PC-3 (cell line): Measurements from ENCODE around the gene PRPF39. TPM values are rescaled to one million over a fixed set of nuclear protein-coding genes. Genes with fewer than 3 reads are reported as not detected.

Source experiments
- ATAC-seq: fragments of 200-7000 bp; cut with Tn5 transposase; 2 replicates; pipeline ENCODE4 v1.9.1; 2020; ENCODE audit warnings: mild to moderate bottlenecking, moderate library complexity
- BruUV-seq: library from RNA; stranded (reverse); fragments of 400-500 nt; replicated peaks from 2 replicates; lab custom pipeline; 2021; lab: Mats Ljungman, UMichigan
- CTCF ChIA-PET: fragments of 300-600 bp; sonication (Branson Sonifier 250); formaldehyde crosslinking; loops from one replicate; lab custom pipeline; 2022; ENCODE audit warnings: antibody characterized with exemption; lab: Charles Lee
- POLR2A ChIA-PET: fragments of 300-600 bp; sonication (Branson Sonifier 250); formaldehyde crosslinking; loops from one replicate; lab custom pipeline; 2022; ENCODE audit warnings: antibody characterized with exemption; ENCODE audit not compliant: unreplicated experiment; lab: Charles Lee
- DNase-seq: peaks from one replicate; pipeline ENCODE4 v3.0.0-alpha.2; 2015
- H2AFZ ChIP-seq: fragments of 300-600 bp; sonication (generic); 2 replicates; pipeline ENCODE4 v1.6.0; 2016; ENCODE audit warnings: antibody characterized with exemption, low read length
- H3F3A ChIP-seq: fragments of 300-600 bp; sonication (generic); one replicate; pipeline ENCODE4 v1.6.0; 2017; ENCODE audit warnings: antibody characterized with exemption, low read length, control low read depth, mild to moderate bottlenecking; ENCODE audit not compliant: unreplicated experiment
- H3K27ac ChIP-seq: fragments of 300-600 bp; sonication (generic); 2 replicates; pipeline ENCODE4 v1.5.1; 2016; ENCODE audit warnings: mild to moderate bottlenecking, low read length
- H3K27me3 ChIP-seq: fragments of 300-600 bp; sonication (generic); 2 replicates; pipeline ENCODE4 v1.6.1; 2016; ENCODE audit warnings: low read length, mixed read lengths
- H3K36me3 ChIP-seq: fragments of 300-600 bp; sonication (generic); 2 replicates; pipeline ENCODE4 v1.6.1; 2016; ENCODE audit warnings: low read depth, mixed run types, low read length, mixed read lengths
- H3K4me1 ChIP-seq: fragments of 300-600 bp; sonication (generic); 2 replicates; pipeline ENCODE4 v1.5.1; 2016; ENCODE audit warnings: low read length; ENCODE audit not compliant: insufficient read depth
- H3K4me2 ChIP-seq: fragments of 300-600 bp; sonication (generic); 2 replicates; pipeline ENCODE4 v1.6.0; 2016; ENCODE audit warnings: low read length
- H3K4me3 ChIP-seq: fragments of 300-600 bp; sonication (generic); 2 replicates; pipeline ENCODE4 v1.5.1; 2016; ENCODE audit warnings: mild to moderate bottlenecking, low read length, mixed read lengths
- H3K79me2 ChIP-seq: fragments of 300-600 bp; sonication (generic); 2 replicates; pipeline ENCODE4 v1.6.1; 2017; ENCODE audit warnings: low read length, mixed read lengths
- H3K9ac ChIP-seq: fragments of 300-600 bp; sonication (generic); 2 replicates; pipeline ENCODE4 v1.6.0; 2016; ENCODE audit warnings: mild to moderate bottlenecking, low read length
- H3K9me2 ChIP-seq: fragments of 300-600 bp; sonication (generic); replicated peaks from 2 replicates; pipeline ENCODE4 v1.6.1; 2016; ENCODE audit warnings: mixed run types, low read length, mixed read lengths
- H3K9me3 ChIP-seq: fragments of 300-600 bp; sonication (generic); 2 replicates; pipeline ENCODE4 v1.6.1; 2016; ENCODE audit warnings: low read length, mixed read lengths
- H4K20me1 ChIP-seq: fragments of 300-600 bp; sonication (generic); 2 replicates; pipeline ENCODE4 v1.6.1; 2016; ENCODE audit warnings: low read length, mixed read lengths
- EZH2 ChIP-seq: fragments of 300-600 bp; sonication (generic); IDR thresholded peaks from one replicate; pipeline ENCODE4 v1.6.1; 2017; ENCODE audit warnings: antibody characterized with exemption, mild to moderate bottlenecking, low read length; ENCODE audit not compliant: unreplicated experiment
- EZH2phosphoT487 ChIP-seq: fragments of 300-600 bp; sonication (generic); IDR thresholded peaks from 2 replicates; pipeline ENCODE4 v1.6.1; 2018; ENCODE audit warnings: mild to moderate bottlenecking, antibody characterized with exemption, low read length, borderline replicate concordance
- intact Hi-C: fragments of 100-400 bp; cut with micrococcal nuclease; formaldehyde crosslinking; loops from 2 replicates; pipeline ENCODE4 v1.9.0; 2023
- total RNA-seq: library from RNA; depleted of rRNA; stranded (reverse); fragments of >200 nt; gene quantifications from 2 replicates; pipeline ENCODE4 v1.2.3, GENCODE V29; 2014
- TF ChIP-seq, protein P1 (sequence below): fragments of 300-600 bp; sonication (generic); conservative IDR thresholded peaks from 2 replicates; pipeline ENCODE4 v1.5.1; 2017; ENCODE audit warnings: antibody characterized with exemption, low read depth, mild to moderate bottlenecking, low read length

The PRPF39 gene
- total RNA-seq, 1 experiment from 2014 or later: 19.2 TPM

DNA sequence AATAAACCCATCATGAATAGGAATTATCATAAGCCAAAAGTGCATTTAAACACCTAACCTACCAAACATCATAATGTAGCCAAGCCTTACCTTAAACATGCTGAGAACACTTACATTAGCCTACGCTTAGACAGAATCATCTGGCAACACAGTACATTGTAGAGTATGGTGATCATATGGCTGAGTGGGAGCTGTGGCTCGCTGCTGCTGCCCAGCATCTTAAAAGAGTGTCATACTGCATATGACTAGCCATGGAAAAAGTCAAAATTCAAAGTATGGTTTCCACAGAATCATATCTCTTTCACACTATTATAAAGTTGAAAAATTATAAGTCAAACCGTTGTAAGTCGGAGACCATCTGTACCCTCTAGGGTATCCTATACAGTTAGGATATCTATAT, 32.0 kb upstream of the PRPF39 start:
- H2AFZ ChIP-seq: no peak overlapping the region
- no peaks in the 10 kb centered on the region for H3K9me3 ChIP-seq
- no peak overlapping the region for H3K4me3 ChIP-seq
- H3K79me2 ChIP-seq: no peaks in the 10 kb centered on the region
- intact Hi-C loops: no loop called here
- BruUV-seq: no TSS peak
- H3K27ac ChIP-seq: no peak overlapping the region
- no peak overlapping the region for H3K4me2 ChIP-seq
- no peaks in the 10 kb centered on the region for H4K20me1 ChIP-seq
- ChIA-PET CTCF (no interaction called here), POLR2A (no interaction called here)
- no peaks in the 10 kb centered on the region for H3K27me3 ChIP-seq
- no peaks in the 10 kb centered on the region for H3K4me1 ChIP-seq
- TF ChIP-seq EZH2: no peak
- TF ChIP-seq EZH2phosphoT487: no peak
- TF ChIP-seq, protein P1, sequence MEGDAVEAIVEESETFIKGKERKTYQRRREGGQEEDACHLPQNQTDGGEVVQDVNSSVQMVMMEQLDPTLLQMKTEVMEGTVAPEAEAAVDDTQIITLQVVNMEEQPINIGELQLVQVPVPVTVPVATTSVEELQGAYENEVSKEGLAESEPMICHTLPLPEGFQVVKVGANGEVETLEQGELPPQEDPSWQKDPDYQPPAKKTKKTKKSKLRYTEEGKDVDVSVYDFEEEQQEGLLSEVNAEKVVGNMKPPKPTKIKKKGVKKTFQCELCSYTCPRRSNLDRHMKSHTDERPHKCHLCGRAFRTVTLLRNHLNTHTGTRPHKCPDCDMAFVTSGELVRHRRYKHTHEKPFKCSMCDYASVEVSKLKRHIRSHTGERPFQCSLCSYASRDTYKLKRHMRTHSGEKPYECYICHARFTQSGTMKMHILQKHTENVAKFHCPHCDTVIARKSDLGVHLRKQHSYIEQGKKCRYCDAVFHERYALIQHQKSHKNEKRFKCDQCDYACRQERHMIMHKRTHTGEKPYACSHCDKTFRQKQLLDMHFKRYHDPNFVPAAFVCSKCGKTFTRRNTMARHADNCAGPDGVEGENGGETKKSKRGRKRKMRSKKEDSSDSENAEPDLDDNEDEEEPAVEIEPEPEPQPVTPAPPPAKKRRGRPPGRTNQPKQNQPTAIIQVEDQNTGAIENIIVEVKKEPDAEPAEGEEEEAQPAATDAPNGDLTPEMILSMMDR: no peak
- no peaks in the 10 kb centered on the region for H3F3A ChIP-seq
- H3K9ac ChIP-seq: no peak overlapping the region
- H3K36me3 ChIP-seq: peaks cover 7% of the 10 kb centered on the region
- no peaks in the 10 kb centered on the region for H3K9me2 ChIP-seq
- ATAC-seq (no peak), DNase-seq (no peak)

DNA sequence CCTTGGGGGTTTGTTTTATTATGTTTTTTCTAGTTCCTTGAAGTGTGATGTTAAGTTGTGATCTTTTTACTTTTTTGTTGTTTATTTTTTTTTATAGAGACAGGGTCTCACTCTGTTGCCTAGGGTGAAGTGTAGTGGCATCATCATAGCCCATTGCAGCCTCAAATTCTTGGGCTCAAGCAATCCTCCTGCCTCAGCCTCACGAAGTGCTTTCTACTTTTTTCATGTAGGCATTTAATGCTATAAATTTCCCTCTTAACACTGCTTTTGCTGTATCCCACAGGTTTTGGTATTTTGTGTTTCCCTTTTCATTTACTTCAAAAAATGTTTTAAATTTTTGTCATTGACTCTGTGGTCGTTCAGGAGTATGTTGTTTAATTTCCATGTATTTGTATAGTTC, 26.6 kb upstream of the PRPF39 start:
- intact Hi-C loops: no loop called here
- H3F3A ChIP-seq: no peaks in the 10 kb centered on the region
- no peaks in the 10 kb centered on the region for H4K20me1 ChIP-seq
- H2AFZ ChIP-seq: no peak overlapping the region
- H3K36me3 ChIP-seq: peaks cover 7% of the 10 kb centered on the region
- no peaks in the 10 kb centered on the region for H3K4me1 ChIP-seq
- CTCF ChIA-PET: no interaction called here
- DNase-seq: no peak
- H3K9me2 ChIP-seq: no peaks in the 10 kb centered on the region
- TF ChIP-seq EZH2phosphoT487: no peak
- TF ChIP-seq, protein P1: no peak
- no peak for TF ChIP-seq EZH2
- no peaks in the 10 kb centered on the region for H3K9me3 ChIP-seq
- H3K4me3 ChIP-seq: no peak overlapping the region
- no peak overlapping the region for H3K9ac ChIP-seq
- no TSS peak for BruUV-seq
- H3K4me2 ChIP-seq: no peak overlapping the region
- H3K27ac ChIP-seq: no peak overlapping the region
- no peaks in the 10 kb centered on the region for H3K27me3 ChIP-seq
- POLR2A ChIA-PET: no interaction called here
- no peaks in the 10 kb centered on the region for H3K79me2 ChIP-seq
- ATAC-seq: no peak

DNA sequence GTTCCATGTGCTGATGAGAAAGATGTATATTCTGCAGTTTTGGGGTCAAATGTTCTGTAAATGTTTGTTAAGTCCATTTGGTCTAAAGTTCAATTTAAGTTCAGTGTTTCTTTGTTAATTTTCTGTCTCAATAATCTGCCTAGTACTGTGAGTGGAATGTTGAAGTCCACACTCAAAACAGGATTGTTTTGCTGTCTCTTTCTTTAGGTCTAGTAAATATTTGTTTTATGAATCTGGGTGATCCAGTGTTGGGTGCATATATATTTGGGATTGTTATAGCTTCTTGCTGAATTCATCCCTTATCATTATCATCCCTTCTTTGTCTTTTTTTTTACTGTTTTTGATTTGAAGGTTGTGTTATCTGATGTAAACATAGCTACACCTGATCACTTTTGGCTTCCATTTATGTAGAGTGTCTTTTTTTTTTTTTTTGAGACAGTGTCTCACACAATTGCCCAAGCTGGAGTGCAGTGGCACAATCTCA, 26.0 kb upstream of the PRPF39 start:
- Histone ChIP-seq H3K27me3 (no peaks in the 10 kb centered on the region), H2AFZ (no peak overlapping the region), H3K9ac (no peak overlapping the region), H3K4me2 (no peak overlapping the region), H4K20me1 (no peaks in the 10 kb centered on the region), H3K36me3 (peaks cover 7% of the 10 kb centered on the region), H3K27ac (no peak overlapping the region), H3K4me1 (no peaks in the 10 kb centered on the region), H3K9me2 (no peaks in the 10 kb centered on the region), H3K4me3 (no peak overlapping the region), H3F3A (no peaks in the 10 kb centered on the region), H3K79me2 (no peaks in the 10 kb centered on the region), H3K9me3 (no peaks in the 10 kb centered on the region)
- no peak for ATAC-seq
- CTCF ChIA-PET: no interaction called here
- BruUV-seq: no TSS peak
- TF ChIP-seq EZH2: no peak
- TF ChIP-seq, protein P1: no peak
- TF ChIP-seq EZH2phosphoT487: no peak
- DNase-seq: no peak
- POLR2A ChIA-PET: no interaction called here
- intact Hi-C loops: no loop called here
